HepG2 (cell line): ENCODE results near the gene POU2AF3. TPM values are rescaled to one million over a fixed set of nuclear protein-coding genes. Genes with fewer than 3 reads are reported as not detected.

Source experiments
- ATAC-seq: fragments of 200-7000 bp; cut with Tn5 transposase; 3 replicates; pipeline ENCODE4 v1.9.1; 2020; ENCODE audit warnings: mild to moderate bottlenecking, moderate library complexity
- BruUV-seq: library from RNA; stranded (reverse); fragments of 400-500 nt; replicated peaks from 2 replicates; lab custom pipeline; 2021; lab: Mats Ljungman, UMichigan
- CTCF ChIA-PET: fragments of 300-600 bp; formaldehyde crosslinking; extraction: SDS; loops from one replicate; lab custom pipeline; 2021; ENCODE audit warnings: low total read pairs, inconsistent platforms, low intra/inter-chr PET ratio; lab: Yijun Ruan, JAX
- POLR2A ChIA-PET: fragments of 350-600 bp; sonication (Branson Sonifier 250); formaldehyde crosslinking; loops from one replicate; lab custom pipeline; 2020; ENCODE audit warnings: antibody characterized with exemption, inconsistent platforms; lab: Yijun Ruan, JAX
- DNase-seq: peaks from one replicate; pipeline ENCODE4 v3.0.0-alpha.2; 2015; ENCODE audit warnings: low spot score
- FAIRE-seq: peaks from 3 replicates; lab custom pipeline; 2011; peaks lifted over from hg19 to GRCh38; lab: Jason Lieb, UNC
- H2AFZ ChIP-seq: one replicate; pipeline ENCODE4 v1.6.1; 2011; ENCODE audit warnings: low read length, inconsistent platforms
- H3K27ac ChIP-seq: fragments of 300-600 bp; 3 replicates; pipeline ENCODE4 v1.8.0; 2011; ENCODE audit warnings: mixed run types, mild to moderate bottlenecking, mixed read lengths, low read length, inconsistent platforms; ENCODE audit not compliant: insufficient read depth; ENCODE audit errors: extremely low read length
- H3K27me3 ChIP-seq, 2 experiments: fragments of 200-600 bp in 1 of 2; 2 replicates in 1 of 2; 3 replicates in 1 of 2; pipeline versions ENCODE4 v1.6.0 to v1.8.0; 2011; ENCODE audit warnings: low read length in 2 of 2, mild to moderate bottlenecking in 2 of 2, moderate library complexity in 2 of 2, inconsistent platforms in 1 of 2; ENCODE audit not compliant: insufficient read depth in 2 of 2, control insufficient read depth in 1 of 2
- H3K36me3 ChIP-seq, 2 experiments: fragments of 200-600 bp in 1 of 2; replicated peaks in 1 of 2; 2 replicates in 1 of 2; 3 replicates in 1 of 2; pipeline versions ENCODE4 v1.5.1 to v1.8.0; 2011; ENCODE audit warnings: low read length in 2 of 2, inconsistent platforms in 1 of 2; ENCODE audit not compliant: insufficient read depth in 2 of 2, control insufficient read depth in 1 of 2
- H3K4me1 ChIP-seq: 2 replicates; pipeline ENCODE4 v1.5.1; 2012; ENCODE audit warnings: low read length, inconsistent platforms; ENCODE audit not compliant: insufficient read depth
- H3K4me2 ChIP-seq: 2 replicates; pipeline ENCODE4 v1.6.0; 2011; ENCODE audit warnings: low read depth, low read length, inconsistent platforms
- H3K4me3 ChIP-seq, 3 experiments: fragments of 200-600 bp in 1 of 3; sonication (generic), shearing (Covaris generic) in 1 of 3; replicated peaks in 1 of 3; 2 replicates each; pipeline ENCODE4 v1.5.1; 2011 to 2016; ENCODE audit warnings: low read length in 3 of 3, inconsistent platforms in 2 of 3, low read depth in 2 of 3, mild to moderate bottlenecking in 2 of 3, control low read depth in 1 of 3, mixed read lengths in 1 of 3; ENCODE audit not compliant: insufficient read depth in 1 of 3
- H3K79me2 ChIP-seq: one replicate; pipeline ENCODE4 v1.6.1; 2011; ENCODE audit warnings: low read length, inconsistent platforms; ENCODE audit not compliant: insufficient read depth
- H3K9ac ChIP-seq: 2 replicates; pipeline ENCODE4 v1.6.0; 2011; ENCODE audit warnings: mild to moderate bottlenecking, low read depth, low read length, inconsistent platforms; ENCODE audit not compliant: insufficient read depth
- H3K9me3 ChIP-seq: 2 replicates; pipeline ENCODE4 v1.5.1; 2012; ENCODE audit warnings: mild to moderate bottlenecking, low read length
- H4K20me1 ChIP-seq: 2 replicates; pipeline ENCODE4 v1.6.0; 2011; ENCODE audit warnings: inconsistent platforms, mild to moderate bottlenecking, low read length, moderate library complexity; ENCODE audit not compliant: insufficient read depth
- KAT2B ChIP-seq: fragments of 150-350 bp; IDR thresholded peaks from 2 replicates; pipeline ENCODE4 v1.6.1; 2014; ENCODE audit warnings: low read depth, low read length, borderline replicate concordance
- KDM3A ChIP-seq: IDR thresholded peaks from 2 replicates; pipeline ENCODE4 v1.6.1; 2018; ENCODE audit warnings: low read depth, missing compliant biosample characterization
- MAF1 ChIP-seq: sonication (generic); formaldehyde crosslinking; IDR thresholded peaks from 2 replicates; pipeline ENCODE4 v1.5.0; 2020; ENCODE audit warnings: missing genetic modification reagents, borderline replicate concordance
- RARA ChIP-seq: IDR thresholded peaks from 2 replicates; pipeline ENCODE4 v1.6.1; 2016; ENCODE audit warnings: missing genetic modification reagents, missing compliant biosample characterization
- RFX1 ChIP-seq: fragments of 450-650 bp; IDR thresholded peaks from 2 replicates; pipeline ENCODE4 v1.6.1; 2017
- TBL1XR1 ChIP-seq: fragments of 150-350 bp; IDR thresholded peaks from 2 replicates; pipeline ENCODE4 v1.6.1; 2014; ENCODE audit warnings: borderline replicate concordance, low read length; ENCODE audit not compliant: partially characterized antibody
- ZNF296 ChIP-seq: sonication (generic); formaldehyde crosslinking; conservative IDR thresholded peaks from 2 replicates; pipeline ENCODE4 v1.5.0; 2020; ENCODE audit warnings: mild to moderate bottlenecking, missing genetic modification reagents
- ZNF335 ChIP-seq: sonication (generic); formaldehyde crosslinking; IDR thresholded peaks from 2 replicates; pipeline ENCODE4 v1.4.0; 2020; ENCODE audit warnings: missing genetic modification reagents
- ZNF431 ChIP-seq: sonication (generic); formaldehyde crosslinking; IDR thresholded peaks from 2 replicates; pipeline ENCODE4 v1.9.0; 2022; ENCODE audit warnings: missing genetic modification reagents, low read depth, mild to moderate bottlenecking, borderline replicate concordance
- WGBS: methylation state at CpG from one replicate; pipeline ENCODE4 v1.1.6; 2017; ENCODE audit warnings: low lambda C conversion rate; 5-methylcytosine and 5-hydroxymethylcytosine counted together
- in situ Hi-C: cut with HindIII; loops from 2 replicates; pipeline ENCODE4 v1.10.0; 2017; ENCODE audit warnings: low pct_unique_long_range_greater_than_20kb; ENCODE audit not compliant: extremely low pct_ligation_motif_present
- intact Hi-C: fragments of 100-400 bp; cut with micrococcal nuclease; formaldehyde crosslinking; loops from one replicate; pipeline ENCODE4 v1.10.0; 2022; ENCODE audit not compliant: unreplicated experiment
- polyA plus RNA-seq, 8 experiments: library from polyadenylated mRNA; depleted of rRNA in 3 of 8; stranded (reverse) in 7 of 8; unstranded in 1 of 8; fragments of >200 nt; fragmentation: Illumina TruSeq in 4 of 8; extraction: Trizol in 4 of 8; gene quantifications; 2 replicates each; pipeline versions ENCODE4 v1.2.1 to v1.2.3, GENCODE V29; 2011 to 2016; ENCODE audit warnings: low read depth in 4 of 8, missing spikeins in 1 of 8, mixed read lengths in 1 of 8; ENCODE audit not compliant: insufficient read depth in 1 of 8
- total RNA-seq, 5 experiments: library from RNA; depleted of rRNA; stranded (reverse); fragments of >200 nt; fragmentation: Illumina TruSeq; extraction: Trizol; gene quantifications; 2 replicates each; pipeline ENCODE4 v1.2.3, GENCODE V29; 2016; ENCODE audit warnings: low read depth in 1 of 5
- TF ChIP-seq, protein P1 (sequence below): sonication (generic); formaldehyde crosslinking; IDR thresholded peaks from 2 replicates; pipeline ENCODE4 v1.5.0; 2020; ENCODE audit warnings: missing genetic modification reagents, mild to moderate bottlenecking, borderline replicate concordance
- TF ChIP-seq, protein P2 (sequence below): sonication (generic); formaldehyde crosslinking; IDR thresholded peaks from 2 replicates; pipeline ENCODE4 v1.4.0; 2020; ENCODE audit warnings: missing genetic modification reagents
- TF ChIP-seq, protein P3 (sequence below): sonication (generic); formaldehyde crosslinking; IDR thresholded peaks from 2 replicates; pipeline ENCODE4 v1.5.0; 2020; ENCODE audit warnings: mild to moderate bottlenecking, missing genetic modification reagents, borderline replicate concordance
- TF ChIP-seq, protein P4 (sequence below): sonication (generic); formaldehyde crosslinking; IDR thresholded peaks from 2 replicates; pipeline ENCODE4 v1.4.0; 2020; ENCODE audit warnings: missing genetic modification reagents

POU2AF3 gene
- total and polyA plus RNA-seq, 2 of the 13 experiments (the other 11 are each of a cell fraction or from before 2014, with no cell fraction given): 7.8 to 71.2 TPM

DNA sequence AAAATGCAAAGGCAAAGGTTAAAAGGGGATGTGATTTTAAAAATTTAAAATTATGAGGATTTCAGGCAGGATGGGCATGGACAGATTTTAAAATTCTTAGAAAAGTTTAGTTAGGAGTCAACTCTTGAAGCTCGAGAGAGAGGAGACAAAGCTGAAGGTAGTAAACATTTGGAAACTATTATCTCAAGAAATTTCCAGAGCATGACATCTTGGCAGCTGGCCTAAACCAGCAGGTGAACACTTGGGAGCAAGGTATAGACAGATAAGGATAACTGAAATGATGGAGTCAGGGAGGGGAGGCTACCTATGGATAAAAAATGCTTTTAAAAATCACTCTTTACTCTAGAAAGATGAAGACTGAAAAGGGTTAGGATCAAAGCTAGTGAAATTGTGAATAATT is 13.7 kb downstream of the POU2AF3 start:
- TF ChIP-seq RFX1: no peak
- FAIRE-seq (no peak), ATAC-seq (no peak), DNase-seq (no peak)
- Histone ChIP-seq H3K79me2 (no peaks in the 10 kb centered on the region), H3K4me1 (peaks cover 51% of the 10 kb centered on the region), H2AFZ (no peak overlapping the region), H3K27me3 (no peaks in the 10 kb centered on the region), H3K9me3 (no peaks in the 10 kb centered on the region), H3K36me3 (no peaks in the 10 kb centered on the region), H3K4me2 (no peak overlapping the region), H3K4me3 (no peak overlapping the region), H3K9ac (no peak overlapping the region), H3K27ac (no peak overlapping the region), H4K20me1 (no peaks in the 10 kb centered on the region)
- ChIA-PET CTCF (no interaction called here), POLR2A (interaction anchor here (1.0 to 1.4 kb wide), 2 partner anchors 8 to 22 kb away, joined by 3 to 4 read pairs; no protein-coding TSS in a partner anchor)
- intact Hi-C loops (no loop called here), in situ Hi-C loops (no loop called here)
- no TSS peak for BruUV-seq
- 69% methylated on average over 1 of the region's 1 CpG for WGBS

DNA sequence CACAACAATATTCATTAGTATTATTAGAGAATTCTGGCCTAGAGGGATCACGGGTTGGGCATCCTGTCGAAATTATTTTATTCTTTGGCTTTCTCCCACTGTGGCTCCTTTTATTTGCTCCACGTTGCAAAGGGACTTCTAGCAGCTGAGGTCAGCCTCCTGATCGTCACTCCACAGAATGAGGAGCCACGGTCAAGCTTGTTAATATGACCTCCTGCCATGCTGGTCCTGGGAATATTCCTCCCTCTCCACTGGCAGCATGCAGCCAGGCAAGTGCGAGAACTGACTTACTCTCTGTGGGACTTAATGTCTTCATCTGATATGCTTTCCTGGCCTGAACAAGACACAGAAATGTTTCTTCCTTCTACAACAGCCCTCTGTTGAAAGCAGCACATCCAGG is 20.9 kb downstream of the POU2AF3 start:
- Histone ChIP-seq H3K9ac (no peak overlapping the region), H2AFZ (no peak overlapping the region), H3K79me2 (no peaks in the 10 kb centered on the region), H3K4me2 (no peak overlapping the region), H3K27ac (no peak overlapping the region), H4K20me1 (no peaks in the 10 kb centered on the region), H3K36me3 (no peaks in the 10 kb centered on the region), H3K27me3 (no peaks in the 10 kb centered on the region), H3K4me1 (peaks cover 39% of the 10 kb centered on the region), H3K9me3 (no peaks in the 10 kb centered on the region), H3K4me3 (no peak overlapping the region)
- CTCF ChIA-PET: no interaction called here
- FAIRE-seq (no peak), DNase-seq (no peak), ATAC-seq (no peak)
- intact Hi-C loops (no loop called here), in situ Hi-C loops (no loop called here)
- POLR2A ChIA-PET: interaction anchor here (2.0 to 2.2 kb wide), 3 partner anchors 15 to 41 kb away, joined by 11 to 39 read pairs (median 12); no protein-coding TSS in a partner anchor
- BruUV-seq: no TSS peak
- 93% methylated on average over 6 of the region's 6 CpGs for WGBS
- TF ChIP-seq ZNF335 (CRISPR knock-in tag) (no peak), ZNF296 (CRISPR knock-in tag) (no peak), ZNF431 (CRISPR knock-in tag) (no peak), KAT2B (no peak), RARA (CRISPR knock-in tag) (no peak), TBL1XR1 (no peak), KDM3A (CRISPR knock-in tag) (no peak), MAF1 (CRISPR knock-in tag) (no peak)
- TF ChIP-seq, protein P1, sequence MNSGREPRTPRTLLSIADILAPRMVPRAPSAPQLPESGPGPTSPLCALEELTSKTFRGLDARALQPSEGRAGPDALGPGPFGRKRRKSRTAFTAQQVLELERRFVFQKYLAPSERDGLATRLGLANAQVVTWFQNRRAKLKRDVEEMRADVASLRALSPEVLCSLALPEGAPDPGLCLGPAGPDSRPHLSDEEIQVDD (CRISPR knock-in tag): no peak
- TF ChIP-seq, protein P2, sequence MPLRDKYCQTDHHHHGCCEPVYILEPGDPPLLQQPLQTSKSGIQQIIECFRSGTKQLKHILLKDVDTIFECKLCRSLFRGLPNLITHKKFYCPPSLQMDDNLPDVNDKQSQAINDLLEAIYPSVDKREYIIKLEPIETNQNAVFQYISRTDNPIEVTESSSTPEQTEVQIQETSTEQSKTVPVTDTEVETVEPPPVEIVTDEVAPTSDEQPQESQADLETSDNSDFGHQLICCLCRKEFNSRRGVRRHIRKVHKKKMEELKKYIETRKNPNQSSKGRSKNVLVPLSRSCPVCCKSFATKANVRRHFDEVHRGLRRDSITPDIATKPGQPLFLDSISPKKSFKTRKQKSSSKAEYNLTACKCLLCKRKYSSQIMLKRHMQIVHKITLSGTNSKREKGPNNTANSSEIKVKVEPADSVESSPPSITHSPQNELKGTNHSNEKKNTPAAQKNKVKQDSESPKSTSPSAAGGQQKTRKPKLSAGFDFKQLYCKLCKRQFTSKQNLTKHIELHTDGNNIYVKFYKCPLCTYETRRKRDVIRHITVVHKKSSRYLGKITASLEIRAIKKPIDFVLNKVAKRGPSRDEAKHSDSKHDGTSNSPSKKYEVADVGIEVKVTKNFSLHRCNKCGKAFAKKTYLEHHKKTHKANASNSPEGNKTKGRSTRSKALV (CRISPR knock-in tag): no peak
- TF ChIP-seq, protein P3, sequence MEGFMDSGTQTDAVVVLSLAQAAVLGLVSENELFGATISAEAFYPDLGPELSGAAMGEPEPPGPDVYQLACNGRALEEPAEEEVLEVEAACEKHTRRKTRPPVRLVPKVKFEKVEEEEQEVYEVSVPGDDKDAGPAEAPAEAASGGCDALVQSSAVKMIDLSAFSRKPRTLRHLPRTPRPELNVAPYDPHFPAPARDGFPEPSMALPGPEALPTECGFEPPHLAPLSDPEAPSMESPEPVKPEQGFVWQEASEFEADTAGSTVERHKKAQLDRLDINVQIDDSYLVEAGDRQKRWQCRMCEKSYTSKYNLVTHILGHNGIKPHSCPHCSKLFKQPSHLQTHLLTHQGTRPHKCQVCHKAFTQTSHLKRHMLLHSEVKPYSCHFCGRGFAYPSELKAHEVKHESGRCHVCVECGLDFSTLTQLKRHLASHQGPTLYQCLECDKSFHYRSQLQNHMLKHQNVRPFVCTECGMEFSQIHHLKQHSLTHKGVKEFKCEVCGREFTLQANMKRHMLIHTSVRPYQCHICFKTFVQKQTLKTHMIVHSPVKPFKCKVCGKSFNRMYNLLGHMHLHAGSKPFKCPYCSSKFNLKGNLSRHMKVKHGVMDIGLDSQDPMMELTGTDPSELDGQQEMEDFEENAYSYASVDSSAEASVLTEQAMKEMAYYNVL: no peak
- TF ChIP-seq, protein P4, sequence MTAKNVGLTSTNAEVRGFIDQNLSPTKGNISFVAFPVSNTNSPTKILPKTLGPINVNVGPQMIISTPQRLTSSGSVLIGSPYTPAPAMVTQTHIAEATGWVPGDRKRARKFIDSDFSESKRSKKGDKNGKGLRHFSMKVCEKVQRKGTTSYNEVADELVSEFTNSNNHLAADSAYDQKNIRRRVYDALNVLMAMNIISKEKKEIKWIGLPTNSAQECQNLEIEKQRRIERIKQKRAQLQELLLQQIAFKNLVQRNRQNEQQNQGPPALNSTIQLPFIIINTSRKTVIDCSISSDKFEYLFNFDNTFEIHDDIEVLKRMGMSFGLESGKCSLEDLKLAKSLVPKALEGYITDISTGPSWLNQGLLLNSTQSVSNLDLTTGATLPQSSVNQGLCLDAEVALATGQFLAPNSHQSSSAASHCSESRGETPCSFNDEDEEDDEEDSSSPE: no peak
